MM.1S (cell line): ENCODE results near the gene BRPF3.
A peak's percentile ranks its signal among the peaks of the same experiment; 100 is the strongest.

Experiments used
- DNase-seq: peaks from one replicate; pipeline ENCODE4 v3.0.0-alpha.2; 2015
- H2AFZ ChIP-seq: fragments of 300-600 bp; sonication (generic); 2 replicates; pipeline ENCODE4 v1.6.0; 2016; ENCODE audit warnings: antibody characterized with exemption, low read length
- H3F3A ChIP-seq: fragments of 300-600 bp; sonication (generic); 2 replicates; pipeline ENCODE4 v1.6.1; 2016; ENCODE audit warnings: mild to moderate bottlenecking, antibody characterized with exemption, low read length, moderate library complexity, mixed read lengths; ENCODE audit not compliant: insufficient read depth
- H3K27ac ChIP-seq: fragments of 300-600 bp; sonication (generic); 2 replicates; pipeline ENCODE4 v1.5.1; 2016; ENCODE audit warnings: mild to moderate bottlenecking, low read length
- H3K27me3 ChIP-seq: fragments of 300-600 bp; sonication (generic); replicated peaks from 2 replicates; pipeline ENCODE4 v1.6.0; 2016; ENCODE audit warnings: low read length; ENCODE audit not compliant: insufficient read depth
- H3K36me3 ChIP-seq: fragments of 300-600 bp; sonication (generic); replicated peaks from 2 replicates; pipeline ENCODE4 v1.6.1; 2016; ENCODE audit warnings: mild to moderate bottlenecking, low read length, mixed read lengths; ENCODE audit not compliant: insufficient read depth
- H3K4me1 ChIP-seq: fragments of 300-600 bp; sonication (generic); 2 replicates; pipeline ENCODE4 v1.6.1; 2016; ENCODE audit warnings: low read length, mixed read lengths
- H3K4me2 ChIP-seq: fragments of 300-600 bp; sonication (generic); 2 replicates; pipeline ENCODE4 v1.6.0; 2016; ENCODE audit warnings: low read depth, low read length
- H3K4me3 ChIP-seq: fragments of 300-600 bp; sonication (generic); 2 replicates; pipeline ENCODE4 v1.5.1; 2016; ENCODE audit warnings: low read length, mixed read lengths
- H3K79me2 ChIP-seq: fragments of 300-600 bp; sonication (generic); 2 replicates; pipeline ENCODE4 v1.6.1; 2016; ENCODE audit warnings: mixed run types, low read length, mixed read lengths
- H3K9ac ChIP-seq: fragments of 300-600 bp; sonication (generic); 2 replicates; pipeline ENCODE4 v1.6.1; 2016; ENCODE audit warnings: low read length, mixed read lengths
- H3K9me2 ChIP-seq: fragments of 300-600 bp; sonication (generic); replicated peaks from 2 replicates; pipeline ENCODE4 v1.6.1; 2016; ENCODE audit warnings: mild to moderate bottlenecking, low read length, mixed read lengths; ENCODE audit not compliant: insufficient read depth
- H3K9me3 ChIP-seq: fragments of 300-600 bp; sonication (generic); replicated peaks from 2 replicates; pipeline ENCODE4 v1.6.1; 2016; ENCODE audit warnings: mild to moderate bottlenecking, low read length, mixed read lengths; ENCODE audit not compliant: insufficient read depth
- H4K20me1 ChIP-seq: fragments of 300-600 bp; sonication (generic); 2 replicates; pipeline ENCODE4 v1.6.1; 2016; ENCODE audit warnings: mild to moderate bottlenecking, low read length, moderate library complexity, mixed read lengths; ENCODE audit not compliant: insufficient read depth
- EZH2 ChIP-seq: fragments of 300-600 bp; sonication (generic); optimal IDR thresholded peaks from 2 replicates; pipeline ENCODE3; 2017; ENCODE audit warnings: low read depth, mild to moderate bottlenecking, antibody characterized with exemption, low read length, mixed read lengths
- EZH2phosphoT487 ChIP-seq: fragments of 300-600 bp; sonication (generic); IDR thresholded peaks from 2 replicates; pipeline ENCODE4 v1.6.1; 2018; ENCODE audit warnings: antibody characterized with exemption, low read length
- TF ChIP-seq, protein P1 (sequence below): fragments of 300-600 bp; sonication (generic); IDR thresholded peaks from 2 replicates; pipeline ENCODE4 v1.5.1; 2016; ENCODE audit warnings: antibody characterized with exemption, low read length, mixed read lengths

Gene BRPF3

GRCh38 chr6:36184311-36184710 lies 12.2 kb upstream of the BRPF3 start:
- H3K27me3 ChIP-seq: no peaks in the 10 kb centered on the region
- no peak for DNase-seq
- H3K4me1 ChIP-seq: no peaks in the 10 kb centered on the region
- H3K9ac ChIP-seq: no peak overlapping the region
- no peaks in the 10 kb centered on the region for H3K9me3 ChIP-seq
- no peaks in the 10 kb centered on the region for H4K20me1 ChIP-seq
- no peaks in the 10 kb centered on the region for H3K79me2 ChIP-seq
- no peaks in the 10 kb centered on the region for H3K36me3 ChIP-seq
- H3K4me3 ChIP-seq: no peak overlapping the region
- H3K27ac ChIP-seq: no peak overlapping the region
- H3K9me2 ChIP-seq: no peaks in the 10 kb centered on the region
- no peak for TF ChIP-seq EZH2
- TF ChIP-seq, protein P1, sequence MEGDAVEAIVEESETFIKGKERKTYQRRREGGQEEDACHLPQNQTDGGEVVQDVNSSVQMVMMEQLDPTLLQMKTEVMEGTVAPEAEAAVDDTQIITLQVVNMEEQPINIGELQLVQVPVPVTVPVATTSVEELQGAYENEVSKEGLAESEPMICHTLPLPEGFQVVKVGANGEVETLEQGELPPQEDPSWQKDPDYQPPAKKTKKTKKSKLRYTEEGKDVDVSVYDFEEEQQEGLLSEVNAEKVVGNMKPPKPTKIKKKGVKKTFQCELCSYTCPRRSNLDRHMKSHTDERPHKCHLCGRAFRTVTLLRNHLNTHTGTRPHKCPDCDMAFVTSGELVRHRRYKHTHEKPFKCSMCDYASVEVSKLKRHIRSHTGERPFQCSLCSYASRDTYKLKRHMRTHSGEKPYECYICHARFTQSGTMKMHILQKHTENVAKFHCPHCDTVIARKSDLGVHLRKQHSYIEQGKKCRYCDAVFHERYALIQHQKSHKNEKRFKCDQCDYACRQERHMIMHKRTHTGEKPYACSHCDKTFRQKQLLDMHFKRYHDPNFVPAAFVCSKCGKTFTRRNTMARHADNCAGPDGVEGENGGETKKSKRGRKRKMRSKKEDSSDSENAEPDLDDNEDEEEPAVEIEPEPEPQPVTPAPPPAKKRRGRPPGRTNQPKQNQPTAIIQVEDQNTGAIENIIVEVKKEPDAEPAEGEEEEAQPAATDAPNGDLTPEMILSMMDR: no peak
- TF ChIP-seq EZH2phosphoT487: no peak
- no peak overlapping the region for H2AFZ ChIP-seq
- H3F3A ChIP-seq: no peaks in the 10 kb centered on the region
- no peak overlapping the region for H3K4me2 ChIP-seq

DNA sequence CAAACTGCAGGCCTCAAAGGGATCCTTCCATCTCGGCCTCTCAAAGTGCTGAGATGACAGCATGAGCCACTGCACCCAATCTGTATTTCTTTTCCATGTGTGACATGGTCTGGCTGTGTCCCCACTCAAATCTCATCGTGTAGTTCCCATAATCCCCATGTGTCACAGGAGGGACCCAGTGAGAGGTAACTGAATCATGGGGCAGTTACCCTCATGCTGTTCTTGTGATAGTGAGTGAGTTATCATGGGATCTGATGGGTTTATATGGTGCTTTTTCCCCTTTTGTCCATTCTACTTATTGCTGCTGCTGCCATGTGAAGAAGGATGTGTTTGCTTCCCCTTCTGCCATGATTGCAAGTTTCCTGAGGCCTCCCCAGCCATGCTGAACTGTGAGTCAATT lies 10.3 kb upstream of the BRPF3 start:
- Histone ChIP-seq H3K27ac (no peak overlapping the region), H3K4me2 (no peak overlapping the region), H3K36me3 (no peaks in the 10 kb centered on the region), H3K4me3 (no peak overlapping the region), H3K9me3 (no peaks in the 10 kb centered on the region), H3K9me2 (no peaks in the 10 kb centered on the region), H4K20me1 (no peaks in the 10 kb centered on the region), H3F3A (no peaks in the 10 kb centered on the region), H3K27me3 (no peaks in the 10 kb centered on the region), H3K79me2 (no peaks in the 10 kb centered on the region), H2AFZ (no peak overlapping the region), H3K4me1 (no peaks in the 10 kb centered on the region), H3K9ac (no peak overlapping the region)
- TF ChIP-seq EZH2: no peak
- DNase-seq: no peak

GRCh38 chr6:36187446-36187845 lies 9.1 kb upstream of the BRPF3 start:
- Histone ChIP-seq H4K20me1 (no peaks in the 10 kb centered on the region), H3F3A (no peaks in the 10 kb centered on the region), H2AFZ (no peak overlapping the region), H3K27me3 (no peaks in the 10 kb centered on the region), H3K79me2 (no peaks in the 10 kb centered on the region), H3K4me3 (no peak overlapping the region), H3K4me2 (no peak overlapping the region), H3K36me3 (no peaks in the 10 kb centered on the region), H3K9ac (no peak overlapping the region), H3K9me2 (no peaks in the 10 kb centered on the region), H3K27ac (no peak overlapping the region), H3K4me1 (no peaks in the 10 kb centered on the region), H3K9me3 (no peaks in the 10 kb centered on the region)
- TF ChIP-seq EZH2phosphoT487 (no peak), EZH2 (no peak)
- TF ChIP-seq, protein P1: no peak
- DNase-seq: no peak

GRCh38 chr6:36195471-36196112 lies 952 bp upstream of the BRPF3 start:
- Histone ChIP-seq H3K9me2 (no peaks in the 10 kb centered on the region), H3K4me3 (peak overlapping the region; percentile 68), H3K79me2 (peaks cover 34% of the 10 kb centered on the region), H3K9me3 (no peaks in the 10 kb centered on the region), H3F3A (peaks cover 12% of the 10 kb centered on the region), H3K4me1 (peaks cover 4% of the 10 kb centered on the region; the same call in 1 of the 2 replicates), H3K4me2 (peak overlapping the region; percentile 85), H3K27ac (peak overlapping the region; percentile 65; the same call in 1 of the 2 replicates), H3K36me3 (no peaks in the 10 kb centered on the region), H2AFZ (peak overlapping the region; percentile 74), H4K20me1 (no peaks in the 10 kb centered on the region), H3K9ac (peak overlapping the region; percentile 66; the same call in 1 of the 2 replicates), H3K27me3 (no peaks in the 10 kb centered on the region)
- TF ChIP-seq EZH2phosphoT487 (no peak), EZH2 (no peak)
- TF ChIP-seq, protein P1: no peak
- peak; percentile 49 for DNase-seq
